HG03558 (cell line): ENCODE results near the gene ZNF548.
A peak's percentile ranks its signal among the peaks of the same experiment; 100 is the strongest.

ENCODE experiments used
- ATAC-seq: cut with Tn5 transposase; IDR thresholded peaks from one replicate; pipeline ENCODE4 v1.9.1; 2021; ENCODE audit warnings: moderate number of reproducible peaks; ENCODE audit not compliant: unreplicated experiment; ENCODE audit errors: extremely low read depth

ZNF548 gene

GRCh38 chr19:57395710-57396109 is 6.1 kb downstream of the ZNF548 start:
- ATAC-seq: no peak

GRCh38 chr19:57398868-57399267 is 9.2 kb downstream of the ZNF548 start:
- no peak for ATAC-seq

GRCh38 chr19:57403737-57404563 is 14.3 kb downstream of the ZNF548 start:
- no peak for ATAC-seq

- no peak for ATAC-seq
These were observed 17.0 kb downstream of the ZNF548 start for GRCh38 chr19:57406516-57407123.

- ATAC-seq: peak; percentile 92
These were observed 21.4 kb downstream of the ZNF548 start, which contains the start of gene ZNF17 for GRCh38 chr19:57410877-57411671. Gene ZNF17, plus strand, starts transcription at chr19:57411161. Its CDS starts 2,455 bp downstream, at chr19:57413616.

- ATAC-seq: no peak
These were observed 29.8 kb downstream of the ZNF548 start for GRCh38 chr19:57419439-57419838.

GRCh38 chr19:57421037-57421436 is 31.4 kb downstream of the ZNF548 start:
- ATAC-seq: no peak

GRCh38 chr19:57434386-57435061 is 44.9 kb downstream of the ZNF548 start:
- ATAC-seq: no peak

- ATAC-seq: peak; percentile 93
These were observed 45.7 kb downstream of the ZNF548 start, which contains the start of gene ZNF749 for GRCh38 chr19:57435062-57435978. Gene ZNF749, plus strand, starts transcription at chr19:57435325. Its CDS starts 254 bp downstream, at chr19:57435579.

GRCh38 chr19:57436417-57436816 is 46.8 kb downstream of the ZNF548 start:
- ATAC-seq: no peak

- no peak for ATAC-seq
These were observed 48.3 kb downstream of the ZNF548 start for GRCh38 chr19:57437931-57438330.

- no peak for ATAC-seq
These were observed 49.3 kb downstream of the ZNF548 start for GRCh38 chr19:57438925-57439324.

GRCh38 chr19:57441979-57442752 is 52.5 kb downstream of the ZNF548 start:
- ATAC-seq: no peak

GRCh38 chr19:57443121-57443696 is 53.6 kb downstream of the ZNF548 start:
- ATAC-seq: no peak

GRCh38 chr19:57452307-57452706 is 62.7 kb downstream of the ZNF548 start:
- no peak for ATAC-seq
